Measurements from ENCODE around the gene TNS2. TPM values are rescaled to one million over a fixed set of nuclear protein-coding genes. Genes with fewer than 3 reads are reported as not detected.
A peak's percentile ranks its signal among the peaks of the same experiment; 100 is the strongest.

Gene TNS2
- total and polyA plus RNA-seq, 2 of the 13 experiments (the other 11 are each of a cell fraction or from before 2014, with no cell fraction given): 8.9 to 20.4 TPM

GRCh38 chr12:53079226-53080117 lies 29.6 kb downstream of the TNS2 start, which contains the start of gene SPRYD3 (continued):
- no peak; the same call in 1 of the 2 replicates for TF ChIP-seq MAZ (IDR thresholded peaks at IDR 0.05; ENCODE audit: borderline replicate concordance, low read depth, low read length)
- peak; percentile 67 for TF ChIP-seq MAZ (CRISPR knock-in tag; IDR thresholded peaks at IDR 0.05; ENCODE audit: low read depth)
- TF ChIP-seq ZFP41 (CRISPR knock-in tag; IDR thresholded peaks at IDR 0.05; ENCODE audit: borderline replicate concordance): no peak
- no peak for TF ChIP-seq U2AF1 (optimal IDR thresholded peaks at IDR 0.05; ENCODE audit: low read depth, low read length)
- TF ChIP-seq MEIS2 (CRISPR knock-in tag; IDR thresholded peaks at IDR 0.05): peak; percentile 59; the same call in 1 of the 2 replicates
- TF ChIP-seq ZNF841 (CRISPR knock-in tag; IDR thresholded peaks at IDR 0.05; ENCODE audit: borderline replicate concordance): no peak
- peak; percentile 67; the same call in 1 of the 2 replicates for TF ChIP-seq ZNF768 (CRISPR knock-in tag; IDR thresholded peaks at IDR 0.05)
- TF ChIP-seq ZNF382 (CRISPR knock-in tag; IDR thresholded peaks at IDR 0.05; ENCODE audit: borderline replicate concordance): no peak
- peak; percentile 35; the same call in 1 of the 2 replicates for TF ChIP-seq ZNF605 (CRISPR knock-in tag; IDR thresholded peaks at IDR 0.05)
- no peak for TF ChIP-seq TIGD3 (CRISPR knock-in tag; IDR thresholded peaks at IDR 0.05; ENCODE audit: borderline replicate concordance)
- TF ChIP-seq ZNF737 (CRISPR knock-in tag; IDR thresholded peaks at IDR 0.05; ENCODE audit: borderline replicate concordance): no peak
- TF ChIP-seq CSRNP2 (CRISPR knock-in tag; conservative IDR thresholded peaks at IDR 0.05; ENCODE audit: low read depth): no peak
- TF ChIP-seq WIZ (CRISPR knock-in tag; IDR thresholded peaks at IDR 0.05): no peak
- no peak for TF ChIP-seq AGO2 (optimal IDR thresholded peaks at IDR 0.05; ENCODE audit: low read depth, low read length)
- peak; percentile 76 for TF ChIP-seq SMYD3 (CRISPR knock-in tag; IDR thresholded peaks at IDR 0.05)
- TF ChIP-seq SP4 (CRISPR knock-in tag; IDR thresholded peaks at IDR 0.05): peak; percentile 98
- peak; percentile 70 for TF ChIP-seq HDAC2 (CRISPR knock-in tag; IDR thresholded peaks at IDR 0.05)
- 0 out of 2 replicates have a peak, but pooled peaks have one; percentile 70 for TF ChIP-seq ZBED4 (CRISPR knock-in tag; IDR thresholded peaks at IDR 0.05; ENCODE audit: borderline replicate concordance)
- TF ChIP-seq PLSCR1 (CRISPR knock-in tag; IDR thresholded peaks at IDR 0.05; ENCODE audit: borderline replicate concordance): no peak
- no peak for TF ChIP-seq RBAK (CRISPR knock-in tag; IDR thresholded peaks at IDR 0.05)

Measured in HepG2 (cell line).